Measurements from ENCODE around the gene TAAR2. TPM values are rescaled to one million over a fixed set of nuclear protein-coding genes. Genes with fewer than 3 reads are reported as not detected.

The TAAR2 gene
- total RNA-seq, 4 donors from 2014 or later = not detected

GRCh38 chr6:132568611-132569010 lies 55.5 kb downstream of the TAAR2 start:
- DNase-seq = no peak
- Histone ChIP-seq H3K4me1 (no peaks in the 10 kb centered on the region), H3K27me3 (peaks cover 0 to 18% (median 0%) of the 10 kb centered on the region in 4 donors), H3K36me3 (no peaks in the 10 kb centered on the region), H3K27ac (no peak overlapping the region), H3K4me3 (no peak overlapping the region), H3K9me3 (no peaks in the 10 kb centered on the region)
- intact Hi-C loops (cut with DNase I) = no loop called here
- TF ChIP-seq CTCF (IDR thresholded peaks at IDR 0.05) = no peak
- 46 to 54% methylated on average over 6 of the region's 6 CpGs for WGBS, 2 donors

GRCh38 chr6:132567566-132567965 lies 56.5 kb downstream of the TAAR2 start:
- H3K9me3 ChIP-seq = no peaks in the 10 kb centered on the region
- peaks cover 0 to 18% (median 0%) of the 10 kb centered on the region in 4 donors for H3K27me3 ChIP-seq
- H3K4me3 ChIP-seq = no peak overlapping the region
- H3K36me3 ChIP-seq = no peaks in the 10 kb centered on the region
- H3K27ac ChIP-seq = no peak overlapping the region
- intact Hi-C loops (cut with DNase I) = no loop called here
- DNase-seq = no peak
- WGBS, 2 donors = 32 to 55% methylated on average over 1 of the region's 1 CpG
- H3K4me1 ChIP-seq = no peaks in the 10 kb centered on the region
- TF ChIP-seq CTCF (IDR thresholded peaks at IDR 0.05) (no peak), POLR2A (IDR thresholded peaks at IDR 0.05) (no peak)

Other genes starting within 250 kb of the TAAR2 start
- gene MOXD1, start 222.8 kb downstream of the TAAR2 start, total RNA-seq = 10 to 100 TPM; 11.9 to 59.2 (median 25.0) TPM
- gene STX7, start 111.2 kb downstream of the TAAR2 start, total RNA-seq = 10 to 100 TPM; 23.7 to 34.1 (median 26.8) TPM
- gene TAAR9, start 86.0 kb downstream of the TAAR2 start, total RNA-seq = not detected
- gene TAAR8, start 71.6 kb downstream of the TAAR2 start, total RNA-seq = not detected
- gene TAAR6, start 54.0 kb downstream of the TAAR2 start, total RNA-seq = not detected
- not detected for gene TAAR5, start 34.5 kb downstream of the TAAR2 start, total RNA-seq
- gene TAAR1, start 34.9 kb upstream of the TAAR2 start, total RNA-seq = not detected
- 1 to 10 TPM; 1.1 to 5.4 (median 2.1) TPM for gene VNN1, start 89.8 kb upstream of the TAAR2 start, total RNA-seq
- gene VNN2, start 133.6 kb upstream of the TAAR2 start, total RNA-seq = 10 to 100 TPM in 1 of 4 donors, 1 to 10 TPM in 2, under 1 TPM in 1; 0.95 to 12.6 (median 3.2) TPM
- gene SLC18B1, start 174.4 kb upstream of the TAAR2 start, total RNA-seq = 10 to 100 TPM; 11.2 to 28.7 (median 16.8) TPM
- 1,000 to 10,000 TPM in 3 of 4 donors, 100 to 1,000 TPM in 1; 520 to 3,256 (median 2,293) TPM for gene RPS12, start 190.3 kb upstream of the TAAR2 start, total RNA-seq